ENCODE measurements around the gene GDF7. TPM values are rescaled to one million over a fixed set of nuclear protein-coding genes. Genes with fewer than 3 reads are reported as not detected.

GDF7 gene
- total RNA-seq = 1 to 10 TPM; 1.9 to 3.1 (median 2.4) TPM

DNA sequence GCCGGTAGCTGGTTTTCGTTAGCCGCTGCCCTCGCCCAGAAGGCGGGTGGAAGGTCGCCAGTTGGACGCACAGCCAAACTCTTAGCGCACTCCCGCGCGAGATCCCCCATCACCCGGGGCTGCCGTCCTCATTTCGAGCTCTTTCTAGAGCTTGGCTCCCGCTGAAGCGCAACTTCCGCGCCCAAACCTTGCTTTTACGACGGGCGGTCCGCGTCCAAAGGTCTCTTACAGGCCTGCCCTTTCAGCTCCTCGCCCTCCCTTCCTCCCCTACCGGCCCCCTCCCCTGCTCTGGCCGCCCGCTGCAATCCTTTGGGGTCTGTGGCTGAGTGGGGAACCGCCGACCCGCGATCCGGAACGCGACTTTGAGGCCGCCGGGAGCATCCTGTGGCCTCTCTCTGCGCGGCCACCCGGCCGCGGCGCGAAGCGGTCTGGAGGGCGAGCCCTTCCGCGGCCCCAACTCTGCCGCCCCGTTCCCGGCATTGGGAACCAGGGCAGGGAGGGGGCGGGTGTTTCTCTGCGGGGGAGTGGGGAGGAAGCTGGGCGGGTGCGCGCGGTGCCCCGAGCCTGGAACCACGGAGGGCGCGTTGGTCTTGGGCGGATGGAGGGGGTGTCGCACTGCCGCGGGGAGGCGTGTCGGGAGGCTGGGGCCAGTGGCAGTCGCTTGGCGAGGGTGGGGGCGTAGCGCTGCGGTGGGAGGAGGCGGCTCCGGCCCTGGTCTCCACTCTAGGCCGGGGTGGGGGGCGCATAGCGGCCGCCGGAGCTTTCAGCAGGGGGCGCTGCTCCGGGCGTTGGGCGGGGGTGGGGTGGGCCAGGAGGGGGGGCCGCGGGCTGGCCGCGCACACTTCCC, at the start of gene GDF7:
TSS of gene GDF7 (plus strand) at position 841 of the 847 bp plus-strand sequence. CDS start 96 bp downstream, outside the sequence.
- H3K27me3 ChIP-seq = peaks cover 93% of the 10 kb centered on the region
- H3K9me3 ChIP-seq = no peaks in the 10 kb centered on the region
- TF ChIP-seq, protein P1, sequence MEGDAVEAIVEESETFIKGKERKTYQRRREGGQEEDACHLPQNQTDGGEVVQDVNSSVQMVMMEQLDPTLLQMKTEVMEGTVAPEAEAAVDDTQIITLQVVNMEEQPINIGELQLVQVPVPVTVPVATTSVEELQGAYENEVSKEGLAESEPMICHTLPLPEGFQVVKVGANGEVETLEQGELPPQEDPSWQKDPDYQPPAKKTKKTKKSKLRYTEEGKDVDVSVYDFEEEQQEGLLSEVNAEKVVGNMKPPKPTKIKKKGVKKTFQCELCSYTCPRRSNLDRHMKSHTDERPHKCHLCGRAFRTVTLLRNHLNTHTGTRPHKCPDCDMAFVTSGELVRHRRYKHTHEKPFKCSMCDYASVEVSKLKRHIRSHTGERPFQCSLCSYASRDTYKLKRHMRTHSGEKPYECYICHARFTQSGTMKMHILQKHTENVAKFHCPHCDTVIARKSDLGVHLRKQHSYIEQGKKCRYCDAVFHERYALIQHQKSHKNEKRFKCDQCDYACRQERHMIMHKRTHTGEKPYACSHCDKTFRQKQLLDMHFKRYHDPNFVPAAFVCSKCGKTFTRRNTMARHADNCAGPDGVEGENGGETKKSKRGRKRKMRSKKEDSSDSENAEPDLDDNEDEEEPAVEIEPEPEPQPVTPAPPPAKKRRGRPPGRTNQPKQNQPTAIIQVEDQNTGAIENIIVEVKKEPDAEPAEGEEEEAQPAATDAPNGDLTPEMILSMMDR (IDR thresholded peaks at IDR 0.05) = peak in 1 of 2 donors; percentile 25
- TF ChIP-seq POLR2AphosphoS5 (IDR thresholded peaks at IDR 0.05) = no peak
- peak within 1 kb of the TSS; percentile 53 for H3K4me3 ChIP-seq
- no peaks in the 10 kb centered on the region for H3K36me3 ChIP-seq
- H3K27ac ChIP-seq = peak within 1 kb of the TSS; percentile 12
- H3K4me1 ChIP-seq = peaks cover 50% of the 10 kb centered on the region
- DNase-seq (ENCODE audit: low spot score in 2 of 2) = no peak
- under 1% methylated on average over 40 of the region's 86 CpGs for WGBS

DNA sequence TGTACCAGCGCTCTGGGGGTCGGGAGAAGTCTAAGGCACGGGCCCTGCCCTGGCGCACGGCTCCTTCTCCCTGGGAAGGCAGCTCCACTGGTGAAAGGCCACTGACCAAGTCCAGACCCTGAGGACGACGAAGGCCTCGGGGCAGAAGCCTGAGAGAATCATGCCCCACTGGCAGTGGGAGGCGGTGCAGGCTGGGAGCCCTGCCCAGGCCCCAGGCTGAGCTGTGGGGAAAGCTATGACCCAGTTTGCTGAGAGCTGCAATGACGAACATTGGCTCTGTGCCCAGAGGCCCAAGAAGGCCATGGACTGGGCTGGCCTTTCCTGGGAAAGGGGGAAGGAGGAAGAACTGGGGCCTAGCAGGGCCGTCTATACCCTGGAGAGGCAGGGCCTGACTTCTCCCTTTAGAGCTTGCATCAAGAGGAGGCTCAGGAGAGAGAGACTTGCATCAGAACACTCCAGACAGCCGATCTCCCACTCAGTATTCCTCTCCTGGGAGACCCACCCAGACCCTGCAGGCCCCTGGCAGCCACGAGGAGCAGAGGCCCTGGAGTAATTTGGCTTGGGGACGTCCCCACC, 49.0 kb upstream of the GDF7 start:
- H3K9me3 ChIP-seq = no peaks in the 10 kb centered on the region
- H3K4me1 ChIP-seq = peaks cover 84% of the 10 kb centered on the region
- no peak overlapping the region for H3K4me3 ChIP-seq
- peak overlapping the region; percentile 90 for H3K27ac ChIP-seq
- WGBS = 47% methylated on average over 11 of the region's 14 CpGs
- peaks cover 25% of the 10 kb centered on the region for H3K36me3 ChIP-seq
- TF ChIP-seq POLR2AphosphoS5 (IDR thresholded peaks at IDR 0.05) (peak in 2 of 3 donors; percentile 73 to 90), EP300 (IDR thresholded peaks at IDR 0.05) (peak; percentile 80), POLR2A (IDR thresholded peaks at IDR 0.05) (peak in 1 of 2 donors; percentile 65)
- TF ChIP-seq, protein P1 (IDR thresholded peaks at IDR 0.05) = peak; percentile 33 to 62
- no peaks in the 10 kb centered on the region for H3K27me3 ChIP-seq
- DNase-seq (ENCODE audit: low spot score in 2 of 2) = peak; percentile 97 to 98

DNA sequence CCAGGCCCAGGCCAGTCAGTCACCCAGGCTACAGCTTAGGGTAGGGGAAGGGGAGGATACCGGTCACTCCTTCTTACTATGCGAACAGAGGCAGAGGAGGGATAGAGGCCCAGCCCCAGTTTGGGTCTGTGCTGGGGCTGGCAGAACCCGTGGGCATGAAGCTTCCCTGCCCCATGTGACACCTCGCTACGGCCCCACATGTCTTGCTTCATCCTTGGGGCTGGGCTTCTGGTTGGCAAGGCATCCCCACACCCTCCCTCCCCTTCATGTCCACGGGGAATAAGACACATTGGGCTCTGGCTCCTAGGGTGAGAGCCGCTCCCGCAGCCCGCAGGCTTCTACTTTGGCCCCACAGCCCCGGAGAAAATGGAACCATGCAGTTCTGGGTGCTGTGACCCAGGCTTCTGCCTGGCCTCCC, 48.5 kb upstream of the GDF7 start:
- Histone ChIP-seq H3K4me1 (peaks cover 84% of the 10 kb centered on the region), H3K4me3 (no peak overlapping the region)

DNA sequence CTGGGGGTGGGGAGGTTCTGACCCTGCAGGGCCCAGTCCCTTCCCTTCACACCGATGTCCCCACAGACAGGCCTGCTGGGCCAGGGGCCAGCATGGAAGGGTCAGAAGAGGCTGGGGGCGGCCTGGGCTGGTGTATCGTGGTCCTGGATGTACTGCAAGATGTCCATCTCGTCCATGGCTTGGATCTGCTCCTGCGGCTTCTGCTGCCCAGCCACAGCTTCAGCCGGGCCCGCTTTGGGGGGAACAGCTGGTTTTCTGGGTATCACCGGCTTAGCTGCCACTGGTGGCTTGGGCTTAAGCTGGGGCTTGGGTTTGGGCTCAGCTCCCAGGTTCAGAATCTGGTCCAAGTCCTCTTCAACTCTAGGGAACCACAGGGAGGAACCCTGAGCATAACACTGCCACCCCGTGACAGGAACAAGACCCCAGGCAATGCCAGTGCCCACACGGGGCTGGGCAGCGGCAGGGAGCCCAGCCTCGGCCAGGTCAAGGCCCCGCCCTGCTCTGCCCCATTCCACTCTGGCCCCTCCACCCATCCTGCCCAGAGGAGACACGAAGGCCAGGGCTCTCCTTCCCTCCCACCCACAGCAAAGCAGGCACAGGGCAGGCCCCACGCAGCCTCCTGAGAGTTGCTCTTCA, 47.9 kb upstream of the GDF7 start:
- peaks cover 80% of the 10 kb centered on the region for H3K4me1 ChIP-seq
- no peaks in the 10 kb centered on the region for H3K27me3 ChIP-seq
- 71% methylated on average over 9 of the region's 15 CpGs for WGBS
- H3K9me3 ChIP-seq = no peaks in the 10 kb centered on the region
- peaks cover 36% of the 10 kb centered on the region for H3K36me3 ChIP-seq
- TF ChIP-seq, protein P1 (IDR thresholded peaks at IDR 0.05) = no peak
- TF ChIP-seq EP300 (IDR thresholded peaks at IDR 0.05) = no peak
- TF ChIP-seq POLR2AphosphoS5 (IDR thresholded peaks at IDR 0.05) = no peak
- TF ChIP-seq POLR2A (IDR thresholded peaks at IDR 0.05) = no peak
- DNase-seq (ENCODE audit: low spot score in 2 of 2) = peak; percentile 66 to 71
- H3K27ac ChIP-seq = peak overlapping the region; percentile 90
- no peak overlapping the region for H3K4me3 ChIP-seq

More for the DNA sequence above, 48.5 kb upstream of the GDF7 start:
- peak in 1 of 2 donors; percentile 76 for DNase-seq (ENCODE audit: low spot score in 2 of 2)
- no peak for TF ChIP-seq POLR2AphosphoS5 (IDR thresholded peaks at IDR 0.05)
- no peak for TF ChIP-seq POLR2A (IDR thresholded peaks at IDR 0.05)
- TF ChIP-seq EP300 (IDR thresholded peaks at IDR 0.05) = no peak
- TF ChIP-seq, protein P1 (IDR thresholded peaks at IDR 0.05) = no peak
- peak overlapping the region; percentile 90 for H3K27ac ChIP-seq
- H3K27me3 ChIP-seq = no peaks in the 10 kb centered on the region
- 69% methylated on average over 10 of the region's 10 CpGs for WGBS
- H3K9me3 ChIP-seq = no peaks in the 10 kb centered on the region
- peaks cover 30% of the 10 kb centered on the region for H3K36me3 ChIP-seq
